GM23248 (cell line): Measurements from ENCODE around the gene BIRC5.

Experiments used
- EZH2 ChIP-seq: fragments of 200-600 bp; sonication (generic); IDR thresholded peaks from 2 replicates; pipeline ENCODE4 v1.6.1; 2018; ENCODE audit warnings: antibody characterized with exemption, mild to moderate bottlenecking; ENCODE audit not compliant: insufficient read depth, poor library complexity, severe bottlenecking
- EZH2phosphoT487 ChIP-seq: fragments of 200-600 bp; sonication (generic); IDR thresholded peaks from 2 replicates; pipeline ENCODE4 v1.6.1; 2018; ENCODE audit warnings: antibody characterized with exemption, moderate library complexity, mild to moderate bottlenecking, low read depth; ENCODE audit not compliant: insufficient read depth

DNA sequence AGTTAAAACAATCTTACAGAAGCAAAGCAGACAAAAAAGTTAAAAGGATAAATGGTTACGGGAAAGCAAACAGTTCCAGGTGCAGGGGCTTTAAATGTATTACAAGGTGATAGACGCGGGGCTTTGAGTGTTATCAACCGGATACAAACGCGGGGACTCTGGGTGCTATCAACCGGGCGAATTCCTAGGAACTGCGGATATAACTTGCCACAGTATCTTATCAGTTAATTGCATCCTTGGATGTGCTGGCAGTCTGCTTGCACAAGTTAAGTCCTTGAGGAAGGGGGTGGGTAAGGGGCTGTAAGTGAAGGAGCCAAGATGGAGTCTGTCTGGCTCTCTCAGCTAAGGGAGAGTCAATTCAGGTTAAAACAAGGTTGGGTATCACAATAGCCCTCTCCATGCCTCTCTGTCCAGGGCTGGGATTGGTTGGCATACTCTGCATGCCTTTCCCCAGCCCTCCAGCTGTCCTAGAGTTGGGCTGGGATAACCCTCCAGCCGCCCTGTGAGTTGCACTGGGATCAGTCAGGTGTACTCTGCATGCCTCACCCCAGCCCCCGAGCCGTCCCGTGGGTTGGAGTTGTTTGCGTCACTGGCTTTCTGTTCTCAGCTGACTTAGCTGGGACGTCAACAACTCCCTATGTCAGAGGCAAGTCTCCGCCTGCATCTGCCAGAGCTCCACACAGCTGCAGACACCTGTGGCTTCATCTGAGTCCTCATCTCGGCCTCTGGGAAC lies 58.3 kb downstream of the BIRC5 start:
- TF ChIP-seq EZH2phosphoT487 = no peak
- no peak for TF ChIP-seq EZH2
